Peyer's patch (tissue), 4 donors: ENCODE results near the gene PLXNA4.

ENCODE experiments used
- CTCF ChIP-seq, 6 experiments: fragments of 450-650 bp in 4 of 6; fragments of 200-600 bp in 2 of 6; sonication (generic) in 1 of 6; IDR thresholded peaks; one replicate each; pipeline ENCODE4 v1.5.1; 2017 to 2019; ENCODE audit warnings: antibody characterized with exemption in 6 of 6, mild to moderate bottlenecking in 3 of 6, moderate library complexity in 1 of 6
- POLR2A ChIP-seq, 2 donors: fragments of 450-650 bp; IDR thresholded peaks; one replicate each; pipeline ENCODE4 v1.5.1; 2017; ENCODE audit warnings: antibody characterized with exemption in 2 of 2, mild to moderate bottlenecking in 2 of 2, moderate library complexity in 2 of 2

DNA sequence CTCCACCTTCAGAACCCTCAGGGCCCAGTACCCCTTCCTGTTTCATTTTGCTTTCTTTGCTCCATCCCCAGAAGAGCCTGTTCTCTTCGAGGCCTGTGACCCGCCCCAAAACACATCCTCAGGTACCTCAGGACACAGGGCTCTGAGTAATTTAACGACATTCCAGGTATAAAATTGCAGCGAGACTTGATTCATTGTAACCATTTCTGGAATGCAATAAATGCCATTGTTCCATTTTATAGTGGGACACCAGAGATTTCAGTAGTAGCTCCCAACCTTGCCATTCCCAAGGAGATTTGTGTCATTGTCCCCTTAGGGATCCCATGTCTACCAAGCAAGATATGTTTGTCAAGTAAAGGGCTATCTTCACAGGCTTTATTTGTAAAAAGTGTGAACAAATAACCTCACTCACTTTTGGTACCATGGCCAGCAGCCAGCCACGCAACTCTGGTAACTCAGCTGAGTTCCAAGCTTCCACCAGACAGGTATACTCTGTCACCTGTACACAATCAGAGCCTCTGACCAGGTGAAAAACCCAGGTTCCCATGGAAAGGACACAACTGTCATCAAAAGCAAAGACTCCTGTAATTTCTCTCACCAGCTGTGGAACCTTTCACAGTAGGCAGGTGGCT is 441.3 kb downstream of the PLXNA4 start:
- TF ChIP-seq CTCF (IDR thresholded peaks at IDR 0.05), result no peak
- TF ChIP-seq POLR2A (IDR thresholded peaks at IDR 0.05), result no peak
